Activated CD4-positive, alpha-beta T cell treated with anti-CD3 and anti-CD28 coated beads, Interleukin-2, amount 10 ng/mL, durations not matched to agents 24 days and 14 days (primary cell): ENCODE results near the gene CNPY1. TPM values are rescaled to one million over a fixed set of nuclear protein-coding genes. Genes with fewer than 3 reads are reported as not detected.

Experiments
- DNase-seq: peaks from one replicate; pipeline ENCODE4 v3.0.0; 2022
- H3K27ac Mint-ChIP-seq: one replicate; pipeline ENCODE4 v1.8.0; 2022; ENCODE audit warnings: mild to moderate bottlenecking, mixed read lengths
- H3K27me3 Mint-ChIP-seq: one replicate; pipeline ENCODE4 v1.8.0; 2022; ENCODE audit warnings: mixed read lengths
- H3K36me3 Mint-ChIP-seq: one replicate; pipeline ENCODE4 v1.8.0; 2022; ENCODE audit warnings: low read depth, mild to moderate bottlenecking, mixed read lengths
- H3K4me1 Mint-ChIP-seq: one replicate; pipeline ENCODE4 v1.8.0; 2021; ENCODE audit warnings: mixed read lengths
- H3K4me3 Mint-ChIP-seq: one replicate; pipeline ENCODE4 v1.8.0; 2022; ENCODE audit warnings: mild to moderate bottlenecking, moderate library complexity, mixed read lengths
- H3K9me3 Mint-ChIP-seq: one replicate; pipeline ENCODE4 v1.8.0; 2021; ENCODE audit warnings: mixed read lengths
- intact Hi-C: fragments of 100-400 bp; cut with micrococcal nuclease; formaldehyde crosslinking; loops from one replicate; pipeline ENCODE4 v1.15.1; 2023
- total RNA-seq: library from RNA; stranded (reverse); gene quantifications from 2 replicates; pipeline ENCODE4 v1.2.3, GENCODE V29; 2022

Gene CNPY1
- total RNA-seq, 1 donor from 2014 or later = not detected

DNA sequence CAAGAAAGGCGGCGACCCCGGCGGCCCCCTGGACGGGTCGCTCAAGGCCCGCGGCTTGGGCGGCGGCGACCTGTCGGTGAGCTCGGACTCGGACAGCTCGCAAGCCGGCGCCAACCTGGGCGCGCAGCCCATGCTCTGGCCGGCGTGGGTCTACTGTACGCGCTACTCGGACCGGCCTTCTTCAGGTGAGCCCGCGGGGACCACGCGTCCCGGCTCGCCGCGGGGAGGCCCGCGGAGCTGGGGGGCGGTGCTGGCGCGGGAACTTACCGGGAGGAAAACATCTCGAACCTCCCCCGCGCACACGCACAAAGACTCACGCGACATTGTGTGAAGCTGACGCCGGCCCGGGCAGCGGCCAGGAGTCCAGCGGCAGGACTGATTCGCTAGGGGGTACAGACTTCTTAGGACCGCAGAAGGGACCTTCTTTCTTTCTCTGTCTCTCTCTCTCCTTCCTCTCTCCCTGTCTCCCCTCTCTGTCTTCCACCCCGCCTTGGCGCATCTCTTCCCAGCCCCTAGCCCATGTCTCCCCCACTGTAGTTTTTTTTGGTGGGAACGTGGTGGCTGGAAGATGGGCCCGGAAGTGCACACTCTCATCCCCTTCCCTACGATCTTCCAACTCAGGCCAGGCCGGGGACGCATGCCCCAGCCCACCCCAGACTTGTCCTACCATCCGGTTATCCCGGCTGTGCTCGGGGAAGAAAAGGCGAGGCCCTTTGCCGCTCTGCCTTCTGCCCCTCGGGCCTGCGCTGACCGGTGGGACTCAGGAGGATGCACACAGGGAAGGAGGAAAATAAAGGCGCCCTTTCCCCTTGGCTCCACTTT is 87.3 kb downstream of the CNPY1 start:
- Mint-ChIP-seq H3K27me3 (peaks cover 74% of the 10 kb centered on the region), H3K4me3 (peak overlapping the region; percentile 43), H3K36me3 (peaks cover 2% of the 10 kb centered on the region), H3K9me3 (no peaks in the 10 kb centered on the region), H3K4me1 (peaks cover 9% of the 10 kb centered on the region), H3K27ac (peak overlapping the region; percentile 86)
- no peak for DNase-seq
- intact Hi-C loops = loop anchor here (1.0 to 2.0 kb wide), 2 partner anchors 7 to 50 kb away; no protein-coding TSS in a partner anchor

DNA sequence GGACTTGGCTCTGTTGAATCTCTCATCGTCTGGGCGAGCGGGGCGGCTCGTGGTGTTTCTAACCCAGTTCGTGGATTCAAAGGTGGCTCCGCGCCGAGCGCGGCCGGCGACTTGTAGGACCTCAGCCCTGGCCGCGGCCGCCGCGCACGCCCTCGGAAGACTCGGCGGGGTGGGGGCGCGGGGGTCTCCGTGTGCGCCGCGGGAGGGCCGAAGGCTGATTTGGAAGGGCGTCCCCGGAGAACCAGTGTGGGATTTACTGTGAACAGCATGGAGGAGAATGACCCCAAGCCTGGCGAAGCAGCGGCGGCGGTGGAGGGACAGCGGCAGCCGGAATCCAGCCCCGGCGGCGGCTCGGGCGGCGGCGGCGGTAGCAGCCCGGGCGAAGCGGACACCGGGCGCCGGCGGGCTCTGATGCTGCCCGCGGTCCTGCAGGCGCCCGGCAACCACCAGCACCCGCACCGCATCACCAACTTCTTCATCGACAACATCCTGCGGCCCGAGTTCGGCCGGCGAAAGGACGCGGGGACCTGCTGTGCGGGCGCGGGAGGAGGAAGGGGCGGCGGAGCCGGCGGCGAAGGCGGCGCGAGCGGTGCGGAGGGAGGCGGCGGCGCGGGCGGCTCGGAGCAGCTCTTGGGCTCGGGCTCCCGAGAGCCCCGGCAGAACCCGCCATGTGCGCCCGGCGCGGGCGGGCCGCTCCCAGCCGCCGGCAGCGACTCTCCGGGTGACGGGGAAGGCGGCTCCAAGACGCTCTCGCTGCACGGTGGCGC is 88.1 kb downstream of the CNPY1 start, which contains the start of gene EN2:
Gene EN2 (plus strand): TSS at position 19 of the 767 bp plus-strand sequence. CDS start 249 bp downstream, at position 268.
- DNase-seq = no peak
- peak within 1 kb of the TSS; percentile 79 for H3K27ac Mint-ChIP-seq
- peaks cover 9% of the 10 kb centered on the region for H3K4me1 Mint-ChIP-seq
- H3K9me3 Mint-ChIP-seq = no peaks in the 10 kb centered on the region
- peaks cover 2% of the 10 kb centered on the region for H3K36me3 Mint-ChIP-seq
- H3K27me3 Mint-ChIP-seq = peaks cover 70% of the 10 kb centered on the region
- peak within 1 kb of the TSS; percentile 64 for H3K4me3 Mint-ChIP-seq
- intact Hi-C loops = loop anchor here (1.0 to 2.0 kb wide), 2 partner anchors 8 to 51 kb away; no protein-coding TSS in a partner anchor

DNA sequence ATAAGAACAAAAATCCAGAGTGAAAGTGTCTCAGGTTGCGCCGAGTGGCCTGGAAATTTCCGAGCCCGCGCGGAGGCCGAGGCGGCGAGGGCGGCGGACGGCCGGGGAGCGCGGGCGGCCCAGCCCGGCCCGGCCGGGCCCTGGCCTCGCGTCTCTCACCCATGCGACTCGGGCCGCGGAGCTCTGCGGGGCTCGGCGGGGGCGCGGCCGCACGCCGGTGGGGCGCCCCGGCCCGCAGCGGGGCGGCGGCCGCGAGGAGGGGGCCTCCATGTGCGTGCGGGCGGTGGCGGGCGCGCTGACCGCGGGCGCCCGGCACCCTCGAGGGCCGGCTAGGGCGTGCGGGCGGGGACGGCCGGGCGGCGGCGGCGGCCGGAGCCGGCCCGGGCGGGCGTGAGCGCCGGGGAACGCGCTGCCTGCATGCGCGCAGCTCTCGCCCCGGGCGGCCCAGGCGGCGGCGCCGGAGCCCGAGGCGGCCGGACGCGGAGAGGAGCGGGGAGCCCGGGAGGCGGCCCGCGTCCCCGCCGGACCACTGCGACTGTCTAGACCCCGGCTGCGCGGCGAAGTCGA is 88.7 kb downstream of the CNPY1 start:
- no peak for DNase-seq
- H3K36me3 Mint-ChIP-seq = peaks cover 2% of the 10 kb centered on the region
- peaks cover 72% of the 10 kb centered on the region for H3K27me3 Mint-ChIP-seq
- no peak overlapping the region for H3K4me3 Mint-ChIP-seq
- intact Hi-C loops = loop anchor here (1.0 to 2.0 kb wide), 3 partner anchors 9 to 351 kb away; no protein-coding TSS in a partner anchor
- H3K9me3 Mint-ChIP-seq = no peaks in the 10 kb centered on the region
- no peak overlapping the region for H3K27ac Mint-ChIP-seq
- peaks cover 9% of the 10 kb centered on the region for H3K4me1 Mint-ChIP-seq

DNA sequence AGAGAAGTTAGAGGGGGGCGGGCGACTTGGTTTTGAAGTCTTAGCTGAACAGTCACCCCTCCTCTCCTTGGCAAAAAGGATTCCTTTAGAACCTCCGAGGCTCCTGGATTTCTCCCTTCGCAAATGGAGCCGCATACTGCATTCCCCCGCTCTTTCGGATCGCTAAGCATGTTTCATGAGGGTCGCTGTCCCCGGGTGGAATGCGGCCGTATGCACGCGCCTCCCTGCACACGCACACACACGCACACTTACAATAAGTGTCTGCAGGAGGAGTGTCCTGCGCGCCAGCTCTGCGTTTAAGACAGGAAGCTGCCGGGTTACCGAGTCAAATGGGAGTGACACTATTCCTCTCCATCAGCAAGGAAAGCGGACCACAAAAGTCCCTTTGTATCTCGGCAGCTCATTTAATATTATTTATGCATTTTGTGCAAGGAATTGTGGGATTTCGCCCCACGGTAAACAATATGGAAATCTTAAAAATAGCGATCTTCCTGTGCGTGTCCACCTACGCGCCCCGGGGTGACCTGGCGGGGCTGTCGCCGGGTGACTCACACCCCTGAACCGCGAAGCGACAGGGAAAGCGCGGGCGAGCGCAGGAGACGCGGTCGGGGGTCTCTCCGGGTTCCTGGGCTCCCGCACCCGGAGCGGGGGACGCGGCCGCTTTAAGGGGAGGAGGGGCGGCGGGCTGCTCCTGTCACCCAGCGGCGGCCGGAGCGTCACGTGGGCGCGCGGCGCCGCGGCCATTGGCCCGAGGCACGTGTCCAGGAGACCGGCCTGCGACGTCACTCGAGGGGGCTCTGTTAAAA is 89.4 kb downstream of the CNPY1 start:
- H3K4me3 Mint-ChIP-seq = peak overlapping the region; percentile 64
- peaks cover 2% of the 10 kb centered on the region for H3K36me3 Mint-ChIP-seq
- H3K27ac Mint-ChIP-seq = peak overlapping the region; percentile 79
- intact Hi-C loops = loop anchor here (2.0 kb wide), 1 partner anchor 352 kb away; no protein-coding TSS in a partner anchor
- H3K4me1 Mint-ChIP-seq = peaks cover 9% of the 10 kb centered on the region
- H3K27me3 Mint-ChIP-seq = peaks cover 72% of the 10 kb centered on the region
- H3K9me3 Mint-ChIP-seq = no peaks in the 10 kb centered on the region
- no peak for DNase-seq

DNA sequence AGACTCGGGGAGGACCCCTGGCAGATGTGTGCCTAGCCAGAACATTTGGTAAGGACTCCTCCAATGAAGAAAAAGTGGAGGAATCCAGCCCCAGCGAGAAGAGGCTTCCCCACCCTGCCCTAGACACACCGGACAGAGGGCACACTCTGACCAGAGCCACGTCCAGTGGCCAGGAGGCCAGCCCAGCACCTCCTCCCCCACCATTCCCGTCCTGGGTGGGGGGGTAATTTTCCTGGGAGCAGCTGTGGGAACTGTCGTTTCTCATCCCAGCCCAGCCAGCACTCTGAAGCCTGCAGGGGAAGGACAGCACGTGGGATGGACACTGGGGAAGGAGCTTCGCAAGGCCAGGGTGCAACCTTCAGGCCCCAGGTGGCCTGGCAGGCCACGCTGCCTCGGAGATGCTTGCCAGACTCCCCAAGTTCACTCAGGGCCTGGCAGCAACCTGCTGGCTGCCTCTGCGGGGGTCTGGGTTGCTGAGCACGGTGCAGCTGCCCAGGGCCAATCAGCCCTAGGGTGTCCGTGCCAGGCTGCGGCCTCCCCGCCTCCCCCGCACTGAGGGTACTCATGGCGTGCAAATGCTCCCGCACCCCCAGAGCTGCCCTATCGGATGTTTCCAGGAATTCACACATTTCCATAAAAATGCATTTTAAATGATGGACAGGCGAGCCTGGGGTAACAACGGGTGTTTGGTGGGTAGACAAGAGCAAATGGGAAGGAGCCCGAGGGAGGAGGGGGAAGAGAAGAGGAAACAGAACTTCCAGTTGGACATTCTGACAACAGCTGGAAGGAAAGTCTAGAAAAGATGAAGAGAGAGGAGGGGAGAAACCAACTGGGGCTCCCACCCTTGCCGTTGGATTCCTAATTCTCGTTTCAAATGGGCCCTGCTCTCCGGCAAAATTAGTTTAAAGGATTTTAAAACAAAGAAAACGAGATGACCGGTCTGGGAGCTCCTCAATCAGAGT is 90.3 kb downstream of the CNPY1 start:
- H3K27ac Mint-ChIP-seq = peak overlapping the region; percentile 29
- H3K9me3 Mint-ChIP-seq = no peaks in the 10 kb centered on the region
- peaks cover 2% of the 10 kb centered on the region for H3K36me3 Mint-ChIP-seq
- H3K4me1 Mint-ChIP-seq = peaks cover 9% of the 10 kb centered on the region
- H3K4me3 Mint-ChIP-seq = peak overlapping the region; percentile 21
- intact Hi-C loops = loop anchor here (2.0 kb wide), 1 partner anchor 353 kb away; no protein-coding TSS in a partner anchor
- DNase-seq = no peak
- H3K27me3 Mint-ChIP-seq = peaks cover 72% of the 10 kb centered on the region

DNA sequence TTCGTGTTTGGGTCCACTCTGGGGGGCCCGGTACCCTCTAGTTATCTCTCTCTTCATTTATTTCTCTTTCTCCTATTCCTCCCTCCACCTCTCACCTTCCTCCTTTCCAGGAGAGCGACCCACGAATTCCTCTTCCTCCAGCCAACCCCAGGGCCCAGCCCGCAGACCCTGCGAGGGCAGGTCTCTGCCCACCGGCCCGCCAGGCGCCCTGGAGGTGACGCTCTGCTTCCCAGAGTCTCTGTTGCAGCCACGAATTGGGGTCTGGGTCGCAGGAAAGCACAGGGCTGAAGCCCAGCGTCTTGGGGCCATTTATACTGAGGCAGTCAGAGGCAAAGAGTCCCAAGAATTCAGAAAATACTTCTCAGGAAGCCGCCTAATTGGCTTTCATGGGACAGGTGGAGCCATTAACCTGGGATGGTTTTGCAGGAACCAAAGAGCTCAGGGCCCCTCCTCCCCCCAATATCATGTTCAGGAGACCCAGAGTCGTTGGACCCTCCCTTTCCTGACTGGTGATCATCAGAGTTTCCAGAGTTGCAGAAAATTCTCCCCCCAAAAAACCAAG is 91.1 kb downstream of the CNPY1 start:
- DNase-seq = no peak
- Mint-ChIP-seq H3K9me3 (no peaks in the 10 kb centered on the region), H3K27ac (peak overlapping the region; percentile 51), H3K27me3 (peaks cover 70% of the 10 kb centered on the region), H3K4me1 (peaks cover 9% of the 10 kb centered on the region), H3K36me3 (peaks cover 2% of the 10 kb centered on the region), H3K4me3 (no peak overlapping the region)
- intact Hi-C loops = no loop called here

DNA sequence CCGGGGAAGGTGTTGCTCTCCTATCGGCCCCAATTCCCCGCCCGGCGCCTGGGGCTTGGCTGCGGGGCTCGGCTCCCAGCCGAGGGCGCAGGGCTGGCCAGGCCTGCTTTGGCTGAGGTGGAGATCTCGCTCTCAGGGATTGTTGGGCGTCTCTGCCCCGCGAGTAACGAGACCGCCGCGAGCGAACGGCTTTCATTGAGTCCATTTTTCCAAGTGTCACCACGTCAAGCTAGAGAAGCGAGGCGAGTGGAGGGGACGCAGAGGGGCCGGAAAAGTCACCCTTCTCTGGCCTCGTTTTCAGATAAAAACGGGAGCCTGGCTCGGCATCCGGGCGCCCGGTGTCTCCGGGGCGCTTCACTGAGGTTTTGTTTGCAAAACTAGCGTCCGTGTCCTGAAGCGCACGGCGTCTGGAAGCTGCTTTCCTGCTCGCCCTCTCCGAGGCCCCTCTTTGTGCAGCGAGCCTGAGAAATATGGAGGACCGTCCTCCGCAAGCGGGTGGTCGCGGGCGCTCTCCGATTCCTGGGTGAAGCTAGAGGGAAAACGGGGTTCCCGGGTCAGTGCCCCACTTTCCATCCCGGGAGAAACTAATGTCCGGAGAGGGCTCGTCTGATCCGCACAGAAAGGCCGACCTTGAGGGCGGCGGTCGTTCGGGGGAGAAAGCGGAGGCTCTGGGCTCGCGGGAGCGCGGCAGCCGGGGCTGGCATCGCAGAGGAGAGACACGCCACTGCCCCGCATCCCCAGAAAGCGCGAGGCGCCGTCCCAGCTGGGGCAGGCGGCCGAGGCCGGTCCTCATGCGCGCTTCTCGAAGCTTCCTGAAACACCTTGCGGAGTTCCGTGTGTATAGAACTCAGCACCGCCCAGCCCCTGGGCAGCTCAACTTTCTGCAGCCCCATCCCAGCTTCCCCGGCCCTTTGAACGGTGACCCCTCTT is 91.9 kb downstream of the CNPY1 start:
- Mint-ChIP-seq H3K9me3 (no peaks in the 10 kb centered on the region), H3K4me1 (peaks cover 9% of the 10 kb centered on the region), H3K36me3 (peaks cover 2% of the 10 kb centered on the region), H3K4me3 (no peak overlapping the region), H3K27me3 (peaks cover 66% of the 10 kb centered on the region), H3K27ac (peak overlapping the region; percentile 65)
- intact Hi-C loops = loop anchor here (5.0 kb wide), 1 partner anchor 1563 kb away; no protein-coding TSS in a partner anchor
- no peak for DNase-seq

DNA sequence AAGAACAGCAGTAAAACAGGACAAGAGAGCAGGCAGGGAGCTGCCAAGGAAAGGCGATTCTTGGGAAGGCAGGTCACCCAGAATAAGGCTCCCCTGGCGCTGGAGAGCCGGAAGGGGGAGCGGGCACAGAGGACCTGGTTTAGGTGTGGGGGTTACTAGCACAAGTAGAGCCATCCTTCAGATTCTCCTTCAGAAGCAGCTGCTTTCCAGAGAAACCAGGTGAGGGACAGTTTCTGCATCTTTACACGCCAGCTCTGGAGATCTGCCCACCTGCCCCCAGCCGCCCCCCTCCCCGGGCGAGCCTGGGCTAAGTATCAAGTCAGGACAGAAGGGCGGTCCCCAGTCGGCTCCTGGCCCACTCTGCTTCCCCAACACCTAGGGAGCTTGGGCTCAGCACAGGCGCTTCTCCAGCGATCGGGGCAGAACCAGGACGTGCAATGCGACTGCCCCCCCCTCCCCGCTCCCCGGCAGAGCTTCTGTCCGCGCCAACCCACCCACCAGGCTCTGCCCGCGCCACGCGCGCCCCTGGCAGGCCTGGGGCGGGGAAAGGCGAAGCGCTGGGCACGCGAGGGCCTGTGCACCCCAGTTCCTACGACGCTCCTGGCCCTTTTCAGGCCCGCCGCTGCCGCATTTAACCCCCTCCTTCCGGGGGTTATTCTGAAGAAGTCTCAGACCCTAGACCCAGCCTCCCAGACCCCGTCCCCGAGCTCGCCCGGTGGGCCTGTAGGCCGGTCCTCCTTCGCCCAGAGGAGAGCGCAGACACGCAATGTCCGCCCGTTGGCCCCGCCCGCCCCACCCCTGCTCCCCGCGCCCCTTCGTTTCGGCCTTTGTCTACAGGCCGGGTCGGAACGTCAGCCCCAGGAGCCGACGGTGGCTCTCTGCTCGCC is 92.8 kb downstream of the CNPY1 start:
- DNase-seq = no peak
- intact Hi-C loops = loop anchor here (5.0 kb wide), 1 partner anchor 1564 kb away; no protein-coding TSS in a partner anchor
- H3K4me1 Mint-ChIP-seq = peaks cover 6% of the 10 kb centered on the region
- no peaks in the 10 kb centered on the region for H3K9me3 Mint-ChIP-seq
- peak overlapping the region; percentile 11 for H3K27ac Mint-ChIP-seq
- H3K4me3 Mint-ChIP-seq = no peak overlapping the region
- peaks cover 68% of the 10 kb centered on the region for H3K27me3 Mint-ChIP-seq
- no peaks in the 10 kb centered on the region for H3K36me3 Mint-ChIP-seq

DNA sequence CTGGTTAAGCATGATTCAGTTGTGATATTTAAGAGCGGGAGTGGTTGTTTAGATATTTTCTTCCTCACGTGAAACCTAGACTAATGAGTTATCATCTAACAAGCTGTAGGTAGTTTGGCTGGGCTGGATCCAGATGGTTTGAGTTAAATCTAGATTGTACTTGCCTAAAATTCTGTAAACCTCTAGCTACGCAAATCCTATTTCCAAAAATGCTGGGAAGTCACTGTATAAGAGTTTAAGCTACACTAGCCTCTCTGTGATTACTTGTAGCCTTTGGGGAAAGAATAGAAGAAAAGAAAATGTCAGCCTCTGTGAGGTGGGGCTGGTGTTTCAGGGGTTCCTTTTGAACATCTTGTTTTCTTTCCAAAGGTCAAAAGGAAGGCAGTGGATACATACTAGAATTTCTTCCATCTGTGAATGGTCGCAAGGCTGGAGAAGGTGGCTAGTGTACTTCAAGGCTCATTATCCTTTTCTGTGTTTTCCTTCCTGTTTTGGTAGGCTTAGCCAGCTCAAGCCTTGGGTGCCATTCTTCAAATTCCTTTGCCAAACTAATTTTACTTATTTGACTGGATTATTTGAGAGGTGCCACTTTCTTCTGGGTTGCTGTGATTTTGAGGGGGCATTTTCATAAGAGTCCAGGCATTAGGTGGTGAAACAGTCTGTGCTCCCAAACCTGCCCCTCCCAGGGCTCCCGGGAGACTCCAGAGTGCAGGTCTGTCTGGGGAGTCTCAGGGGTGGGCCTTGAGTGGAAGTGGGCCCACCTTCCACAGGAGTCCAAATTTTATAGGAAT is 93.7 kb downstream of the CNPY1 start:
- H3K4me3 Mint-ChIP-seq = no peak overlapping the region
- H3K27ac Mint-ChIP-seq = peak overlapping the region; percentile 11
- no peaks in the 10 kb centered on the region for H3K9me3 Mint-ChIP-seq
- H3K36me3 Mint-ChIP-seq = no peaks in the 10 kb centered on the region
- peaks cover 6% of the 10 kb centered on the region for H3K4me1 Mint-ChIP-seq
- DNase-seq = no peak
- intact Hi-C loops = loop anchor here (5.0 kb wide), 1 partner anchor 1565 kb away; no protein-coding TSS in a partner anchor
- H3K27me3 Mint-ChIP-seq = peaks cover 74% of the 10 kb centered on the region

DNA sequence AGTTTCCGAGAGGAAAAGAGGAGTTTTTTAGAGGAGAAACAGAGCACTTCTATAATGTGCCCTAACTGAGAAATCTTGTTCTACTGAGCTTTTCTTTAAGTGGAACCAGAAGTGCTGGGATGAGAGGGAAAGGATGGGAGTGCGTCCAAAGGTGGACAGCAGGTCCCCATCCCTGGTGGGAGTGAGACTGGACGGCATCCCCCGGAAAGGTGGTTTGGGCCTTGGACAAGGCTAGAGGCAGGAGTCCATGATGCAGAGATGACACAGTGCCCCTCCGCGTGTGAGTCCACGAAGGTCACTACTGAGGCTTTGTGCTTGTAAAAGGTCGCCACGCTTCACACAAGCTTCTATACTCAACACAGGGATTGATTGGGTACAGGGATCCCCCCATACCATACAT is 94.5 kb downstream of the CNPY1 start:
- intact Hi-C loops = loop anchor here (2.0 to 5.0 kb wide), 3 partner anchors 15 to 1565 kb away; no protein-coding TSS in a partner anchor
- H3K27ac Mint-ChIP-seq = no peak overlapping the region
- H3K36me3 Mint-ChIP-seq = no peaks in the 10 kb centered on the region
- peaks cover 3% of the 10 kb centered on the region for H3K4me1 Mint-ChIP-seq
- H3K4me3 Mint-ChIP-seq = no peak overlapping the region
- no peaks in the 10 kb centered on the region for H3K9me3 Mint-ChIP-seq
- DNase-seq = no peak
- peaks cover 78% of the 10 kb centered on the region for H3K27me3 Mint-ChIP-seq
